ENCODE measurements around the gene PFKL.

The PFKL gene

GRCh38 chr21:44332965-44333364, 33.1 kb downstream of the PFKL start:
- H3K27ac ChIP-seq, result no peak overlapping the region
- TF ChIP-seq CTCF (conservative IDR thresholded peaks at IDR 0.05), result no peak

GRCh38 chr21:44333509-44334328, 33.9 kb downstream of the PFKL start:
- H3K27ac ChIP-seq, result peak overlapping the region; percentile 51; the same call in 1 of the 2 replicates
- TF ChIP-seq CTCF (conservative IDR thresholded peaks at IDR 0.05), result no peak

DNA sequence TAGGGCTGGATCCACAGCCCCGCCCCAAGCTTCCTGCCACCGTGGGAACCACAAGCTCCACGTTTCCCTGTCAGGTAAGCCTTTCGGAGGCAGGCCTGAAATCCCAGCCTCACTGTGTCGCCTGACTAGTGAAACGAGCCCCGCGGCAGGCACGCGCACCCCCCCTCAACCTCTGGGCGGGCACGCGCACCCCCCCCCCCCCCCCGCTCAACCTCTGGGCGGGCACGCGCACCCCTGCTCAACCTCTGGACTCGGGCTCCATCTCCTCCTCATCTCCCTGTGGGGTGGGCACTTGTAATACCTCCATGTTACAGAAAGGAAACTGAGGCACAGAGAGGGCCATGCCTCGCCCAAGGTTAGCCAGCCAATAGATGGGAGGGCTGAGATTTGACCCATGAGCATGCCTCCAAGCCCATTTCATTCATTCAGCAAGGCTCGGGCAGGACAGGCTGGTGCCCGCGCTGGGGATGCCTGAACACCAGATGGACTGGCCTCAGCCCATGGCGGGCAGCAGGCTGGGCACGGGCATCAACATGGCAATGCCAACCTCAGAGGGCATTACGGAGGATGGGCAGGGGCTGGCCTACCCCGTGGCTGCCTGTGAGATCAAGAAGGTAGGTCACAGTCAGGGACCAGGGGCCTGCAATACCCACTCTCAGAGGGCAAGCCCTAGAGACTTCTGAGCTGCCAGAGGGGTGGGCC, 34.6 kb downstream of the PFKL start:
- TF ChIP-seq CTCF (conservative IDR thresholded peaks at IDR 0.05), result no peak
- peak overlapping the region; percentile 51; the same call in 1 of the 2 replicates for H3K27ac ChIP-seq

- TF ChIP-seq CTCF (conservative IDR thresholded peaks at IDR 0.05), result no peak
- peak overlapping the region; percentile 51; the same call in 1 of the 2 replicates for H3K27ac ChIP-seq
These were observed 35.6 kb downstream of the PFKL start for GRCh38 chr21:44335266-44336059.

GRCh38 chr21:44337449-44337848, 37.6 kb downstream of the PFKL start:
- peak overlapping the region; percentile 65 for H3K27ac ChIP-seq
- no peak for TF ChIP-seq CTCF (conservative IDR thresholded peaks at IDR 0.05)

DNA sequence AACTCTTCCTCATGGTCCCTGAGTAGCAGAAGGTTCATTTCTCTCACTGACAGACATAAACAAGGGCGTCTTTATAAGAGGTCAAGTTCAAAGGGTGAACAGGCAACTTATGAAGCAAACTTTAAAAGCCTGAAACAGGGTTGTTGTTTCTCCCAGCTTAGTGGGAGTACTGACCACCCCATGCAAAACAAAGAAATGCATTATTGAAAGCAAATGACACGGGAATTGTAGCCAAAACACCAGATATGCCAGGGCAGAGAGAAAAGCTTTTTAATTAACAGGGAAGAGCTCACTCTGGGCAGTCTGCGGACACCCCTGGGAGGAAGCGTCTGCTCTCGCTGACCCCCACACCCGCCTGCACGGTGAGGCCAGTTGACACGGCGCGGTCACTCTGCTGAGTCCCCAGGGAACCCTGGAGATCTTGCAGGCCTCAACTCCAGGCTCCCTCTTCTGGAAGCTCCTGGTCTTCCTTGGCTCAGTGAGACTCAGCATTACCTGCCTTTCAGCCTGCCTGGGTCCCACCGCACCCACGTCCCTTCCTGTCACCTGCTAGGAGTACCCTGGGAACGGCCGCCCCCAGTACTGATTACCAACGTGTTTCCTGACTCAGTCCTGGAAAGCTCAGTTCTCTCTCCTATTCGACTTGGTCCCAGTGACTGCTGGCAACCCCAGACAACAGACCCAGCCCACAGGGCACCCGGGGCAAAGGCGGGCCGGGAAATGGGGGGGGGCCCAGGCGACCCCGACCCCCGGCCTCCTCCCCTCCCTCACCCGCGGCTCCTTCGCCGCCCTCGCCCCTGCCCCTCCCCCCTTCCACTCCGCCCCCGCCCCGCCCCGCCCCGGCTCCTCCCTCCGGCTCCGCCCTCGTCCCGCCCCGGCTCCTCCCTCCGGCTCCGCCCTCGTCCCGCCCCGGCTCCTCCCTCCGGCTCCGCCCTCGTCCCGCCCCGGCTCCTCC, 38.4 kb downstream of the PFKL start:
- peak; percentile 68 for TF ChIP-seq CTCF (conservative IDR thresholded peaks at IDR 0.05)
- H3K27ac ChIP-seq, result peak overlapping the region; percentile 65

Data from VCaP (cell line).